ENCODE data around the gene CLK1.
"Not testable (repeated sequence)": the region's sequence is repeated elsewhere in the genome, so short reads cannot be mapped to it uniquely, and the experiment has no call there.

Gene CLK1

GRCh38 chr2:200820573-200821234 lies 43.8 kb downstream of the CLK1 start:
- TF ChIP-seq CTCF (IDR thresholded peaks at IDR 0.05; ENCODE audit: low read depth, low read length): no peak
- no peak overlapping the region for H3K4me3 ChIP-seq (ENCODE audit: low read depth, low read length)

- H3K4me3 ChIP-seq (ENCODE audit: low read depth, low read length): not testable (repeated sequence)
Measured at GRCh38 chr2:200818732-200819131, 45.7 kb downstream of the CLK1 start.

- no peak for TF ChIP-seq CTCF (IDR thresholded peaks at IDR 0.05; ENCODE audit: low read depth, low read length)
- no peak overlapping the region for H3K4me3 ChIP-seq (ENCODE audit: low read depth, low read length)
Measured at GRCh38 chr2:200814917-200815316, 49.5 kb downstream of the CLK1 start.

- TF ChIP-seq CTCF (IDR thresholded peaks at IDR 0.05; ENCODE audit: low read depth, low read length): no peak
- no peak overlapping the region for H3K4me3 ChIP-seq (ENCODE audit: low read depth, low read length)
Measured at GRCh38 chr2:200814276-200814815, 50.1 kb downstream of the CLK1 start.

- peak; percentile 44; the same call in 1 of the 2 replicates for TF ChIP-seq CTCF (IDR thresholded peaks at IDR 0.05; ENCODE audit: low read depth, low read length)
- H3K4me3 ChIP-seq (ENCODE audit: low read depth, low read length): peak overlapping the region; percentile 77
Measured at GRCh38 chr2:200812122-200813022, 52.1 kb downstream of the CLK1 start.

GRCh38 chr2:200811333-200812121 lies 52.9 kb downstream of the CLK1 start, which contains the start of gene BZW1:
BZW1 (plus strand) TSS chr2:200811910; CDS start chr2:200813218, 1,308 bp downstream.
- H3K4me3 ChIP-seq (ENCODE audit: low read depth, low read length): peak within 1 kb of the TSS; percentile 77
- no peak for TF ChIP-seq CTCF (IDR thresholded peaks at IDR 0.05; ENCODE audit: low read depth, low read length)

- H3K4me3 ChIP-seq (ENCODE audit: low read depth, low read length): peak overlapping the region; percentile 77
- TF ChIP-seq CTCF (IDR thresholded peaks at IDR 0.05; ENCODE audit: low read depth, low read length): no peak
Measured at GRCh38 chr2:200810998-200811332, 53.5 kb downstream of the CLK1 start.

Data from WI38 (cell line).